HuH-7.5 (cell line): Measurements from ENCODE around the gene P4HA2.

ENCODE experiments used
- DNase-seq: peaks from one replicate; pipeline ENCODE4 v3.0.0; 2011; ENCODE audit warnings: low spot score

P4HA2 gene

DNA sequence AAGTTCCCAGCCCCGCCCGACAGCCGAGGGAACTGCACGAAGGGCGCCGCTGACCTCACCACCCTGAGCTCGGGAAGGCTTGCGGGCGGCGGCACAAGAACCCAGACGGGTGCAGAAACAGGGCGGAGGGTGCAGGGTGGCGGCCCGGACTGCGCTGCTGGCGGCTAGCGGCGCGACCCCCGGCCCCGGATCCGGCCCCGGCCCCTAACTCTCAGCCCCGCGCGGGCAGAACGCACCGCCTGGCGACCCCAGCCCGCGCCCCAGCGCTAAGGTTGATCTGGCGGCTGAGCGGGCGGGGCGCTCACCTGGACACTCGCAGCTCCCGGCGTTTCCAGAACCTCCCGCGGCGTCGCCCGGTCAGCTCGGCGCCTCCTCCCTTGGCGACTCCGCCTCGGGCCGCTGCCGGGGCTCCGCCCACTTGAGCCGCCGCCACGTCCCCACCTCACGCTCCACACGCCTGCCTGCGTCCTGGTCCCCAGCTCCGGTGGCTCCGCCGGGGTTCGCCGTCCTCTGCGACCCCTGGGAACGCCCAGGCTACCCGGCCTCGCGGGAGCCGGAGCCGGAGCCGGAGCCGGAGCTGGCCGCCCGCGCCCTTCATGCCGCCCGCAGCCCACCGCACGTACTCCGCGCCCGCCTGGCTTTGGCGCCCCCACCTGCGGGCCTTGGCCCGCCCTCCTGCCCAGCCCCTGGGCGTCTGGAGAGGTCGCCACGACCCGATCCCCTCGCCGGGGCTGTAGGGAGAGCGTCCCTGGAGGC is at the start of gene P4HA2:
Gene P4HA2, minus strand, starts transcription at position 369 of the 756 bp plus-strand sequence. CDS start 9,227 bp downstream, outside the sequence.
- DNase-seq = peak; percentile 73

DNA sequence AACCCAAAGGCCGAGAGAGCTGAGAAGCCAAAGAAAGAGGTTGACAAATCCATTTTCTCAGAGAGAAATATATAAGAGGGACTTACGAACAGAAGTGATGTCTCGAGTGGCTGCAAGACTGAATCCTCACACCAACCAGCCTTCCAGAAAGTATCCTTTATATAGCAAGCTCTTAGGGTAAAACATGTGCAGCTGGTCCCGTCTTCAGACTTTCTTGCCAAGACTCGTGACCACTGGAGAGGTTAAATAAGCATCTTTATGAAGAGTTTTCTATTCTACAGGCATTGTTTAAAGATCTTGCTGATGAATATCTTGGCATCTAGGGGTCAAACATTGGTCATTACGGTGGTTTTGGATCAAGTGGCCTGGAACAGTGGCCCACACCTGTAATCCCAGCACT is 49.6 kb upstream of the P4HA2 start:
- DNase-seq = no peak

DNA sequence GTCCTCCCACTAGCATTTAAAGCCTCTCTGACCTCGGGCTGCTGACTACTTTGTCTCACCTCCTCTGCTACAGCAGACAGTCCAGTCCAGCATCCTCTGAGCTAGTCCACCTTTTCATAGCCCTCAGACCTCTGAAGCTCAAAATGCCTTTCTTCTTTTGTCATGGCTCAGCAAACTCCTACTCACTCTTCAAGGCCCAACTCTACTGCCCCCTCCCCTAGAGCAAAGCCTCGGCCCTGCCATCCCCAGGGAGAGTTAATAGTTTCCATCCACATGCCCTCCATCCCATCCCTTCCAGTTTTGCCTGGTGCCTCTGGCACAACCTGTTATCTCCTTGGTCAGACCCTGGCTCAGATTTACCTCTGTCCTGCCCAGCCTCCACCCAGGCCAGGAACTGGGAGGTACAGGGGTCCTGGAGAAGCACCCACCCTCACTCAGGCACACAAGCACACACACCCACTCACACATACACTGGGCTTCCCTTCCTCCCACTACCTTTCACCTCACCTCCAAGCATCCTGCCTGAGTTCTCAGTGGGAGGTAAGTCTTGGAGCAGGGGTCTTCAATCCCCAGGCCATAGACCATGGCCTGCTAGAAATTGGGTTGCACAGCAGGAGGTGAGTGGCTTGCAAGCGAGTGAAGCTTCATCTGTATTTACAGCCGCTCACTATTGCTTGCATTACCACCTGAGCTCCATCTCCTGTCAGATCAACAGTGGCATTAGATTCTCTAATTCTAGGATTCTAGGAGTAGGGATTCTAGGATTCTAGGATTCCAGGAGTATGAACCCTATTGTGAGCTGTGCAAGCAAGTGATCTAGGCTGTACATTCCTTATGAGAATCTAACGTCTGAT is 47.9 kb upstream of the P4HA2 start:
- no peak for DNase-seq

DNA sequence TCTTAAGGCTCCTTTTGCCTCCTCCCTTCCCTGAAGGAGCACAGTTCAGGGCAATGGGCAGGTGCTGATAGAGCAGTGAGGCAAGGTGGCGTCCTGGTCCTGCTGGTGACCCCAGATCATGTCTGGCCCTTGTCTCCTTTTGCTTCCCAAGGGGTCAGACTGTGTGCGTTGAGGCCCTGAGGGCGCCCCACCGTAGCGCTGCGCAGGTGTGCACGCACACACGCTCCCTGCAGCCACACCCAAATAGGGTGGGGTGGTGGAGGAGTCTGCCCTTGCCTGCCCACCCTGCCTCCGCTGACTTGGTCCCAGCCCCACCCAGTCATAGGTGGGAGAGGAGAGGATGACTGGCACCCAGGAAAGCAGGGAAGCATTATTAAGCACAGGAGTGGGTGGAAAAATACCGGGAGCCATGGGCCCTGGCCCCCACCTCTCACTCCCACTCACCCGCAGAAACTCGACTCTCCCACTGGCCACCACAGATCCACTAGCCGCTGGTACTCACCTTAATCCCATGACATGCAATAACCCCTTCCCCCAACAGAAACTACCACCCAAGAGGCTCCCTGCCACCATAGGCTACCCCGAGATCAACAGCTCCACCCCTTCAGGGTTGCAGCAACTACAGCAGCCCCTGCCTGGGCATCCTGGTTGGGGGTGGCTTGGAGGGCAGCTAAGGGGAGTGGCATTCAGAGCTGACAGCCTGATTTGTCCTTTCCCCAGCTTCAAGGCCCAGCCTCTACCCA is 46.6 kb upstream of the P4HA2 start:
- no peak for DNase-seq

DNA sequence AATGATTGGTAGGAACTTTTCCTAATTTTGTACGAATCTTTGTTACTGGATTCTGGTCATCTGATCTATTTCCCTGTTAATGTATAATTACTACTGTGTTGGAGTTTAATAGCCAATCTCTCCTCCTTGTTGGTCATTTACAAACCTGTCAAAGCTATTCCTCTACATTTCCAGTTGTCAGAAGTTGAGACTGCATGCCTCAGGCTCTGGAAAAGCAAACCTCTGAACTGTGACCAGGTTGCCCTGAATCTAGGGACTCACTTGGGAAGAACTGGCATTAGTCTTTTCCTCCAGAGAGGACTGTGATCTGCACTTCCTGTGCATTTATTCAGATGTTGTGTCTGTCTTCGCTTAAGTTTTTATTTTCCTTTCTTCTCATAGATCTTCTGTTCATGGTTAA is 46.0 kb upstream of the P4HA2 start:
- no peak for DNase-seq

DNA sequence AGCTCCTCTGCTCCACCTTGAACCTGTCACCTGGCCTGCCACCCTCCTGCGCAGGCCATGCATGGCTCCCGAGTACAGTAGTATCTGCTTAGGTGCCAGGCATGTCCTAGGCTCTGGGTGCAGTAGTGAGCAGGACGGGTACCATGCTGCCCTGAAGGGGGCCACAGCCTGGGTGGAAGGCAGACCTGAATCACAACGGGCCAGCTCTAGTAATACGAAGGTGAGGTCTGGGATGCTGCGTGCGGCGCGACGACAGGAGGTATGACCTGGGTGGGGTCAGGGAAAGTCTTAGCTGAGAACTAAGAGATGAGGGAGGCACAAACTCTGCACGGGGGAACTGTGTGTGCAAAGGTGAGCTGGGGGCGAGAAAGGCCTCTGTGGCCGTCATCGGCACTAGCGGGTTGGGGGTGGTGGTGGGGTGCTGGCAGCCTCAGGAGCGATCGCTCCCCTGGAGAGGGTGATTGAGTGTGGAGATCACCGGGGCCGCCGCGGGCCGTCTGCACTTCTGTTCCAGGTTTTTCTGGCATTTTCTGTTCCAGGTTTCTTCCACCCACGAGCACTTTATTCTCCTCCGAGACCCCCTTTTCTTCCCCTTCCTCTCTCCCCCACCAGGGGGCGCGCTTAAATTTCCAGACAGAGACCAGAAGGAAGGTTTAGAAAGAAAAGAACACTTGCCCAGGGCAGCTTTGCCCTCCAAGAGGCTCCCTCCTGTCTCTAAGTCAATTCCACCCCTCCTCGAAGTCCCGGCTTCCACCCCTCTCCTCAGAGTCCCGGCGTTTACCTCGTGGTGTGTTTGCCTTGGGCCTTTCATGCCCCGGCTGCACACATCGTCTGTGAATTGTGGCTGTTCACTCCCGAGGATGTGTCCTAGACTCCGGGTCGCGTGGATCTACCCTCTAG is 44.9 kb upstream of the P4HA2 start:
- DNase-seq = peak; percentile 76

DNA sequence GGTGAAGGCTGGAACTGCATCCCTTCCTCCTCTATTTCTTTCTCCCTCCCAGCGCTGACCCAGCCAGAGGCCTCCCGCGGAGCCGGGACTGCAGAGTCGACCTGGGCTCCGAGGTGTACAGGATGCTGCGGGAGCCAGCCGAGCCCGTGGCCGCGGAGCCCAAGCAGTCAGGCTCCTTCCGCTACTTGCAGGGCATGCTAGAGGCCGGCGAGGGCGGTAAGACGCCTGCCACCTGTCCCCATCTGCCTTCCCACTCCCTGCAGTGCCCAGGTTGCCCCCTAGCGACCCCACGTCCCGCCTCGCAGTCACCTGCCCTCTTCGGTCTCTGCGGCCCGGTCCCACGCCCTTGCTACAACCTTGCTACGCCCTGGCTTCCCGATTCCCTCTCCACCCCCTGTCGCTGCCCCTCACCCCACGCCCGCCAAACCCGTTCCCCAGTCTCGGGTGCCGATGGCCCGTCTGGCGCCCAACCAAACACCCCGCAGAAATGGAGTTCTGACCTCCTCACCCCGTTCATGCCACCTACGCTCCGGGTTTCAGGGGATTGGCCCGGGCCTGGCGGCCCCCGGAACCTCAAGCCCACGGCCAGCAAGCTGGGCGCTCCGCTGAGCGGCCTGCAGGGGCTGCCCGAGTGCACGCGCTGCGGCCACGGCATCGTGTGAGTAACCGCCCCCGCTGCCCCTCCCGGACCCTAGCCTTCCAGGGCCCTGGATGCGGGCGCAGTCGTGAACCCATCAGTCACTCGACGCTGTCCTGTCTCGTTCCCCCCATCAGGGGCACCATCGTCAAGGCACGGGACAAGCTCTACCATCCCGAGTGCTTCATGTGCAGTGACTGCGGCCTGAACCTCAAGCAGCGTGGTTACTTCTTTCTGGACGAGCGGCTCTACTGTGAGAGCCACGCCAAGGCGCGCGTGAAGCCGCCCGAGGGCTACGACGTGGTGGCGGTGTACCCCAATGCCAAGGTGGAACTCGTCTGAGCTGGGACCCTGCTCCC is 43.9 kb upstream of the P4HA2 start:
- DNase-seq = no peak

DNA sequence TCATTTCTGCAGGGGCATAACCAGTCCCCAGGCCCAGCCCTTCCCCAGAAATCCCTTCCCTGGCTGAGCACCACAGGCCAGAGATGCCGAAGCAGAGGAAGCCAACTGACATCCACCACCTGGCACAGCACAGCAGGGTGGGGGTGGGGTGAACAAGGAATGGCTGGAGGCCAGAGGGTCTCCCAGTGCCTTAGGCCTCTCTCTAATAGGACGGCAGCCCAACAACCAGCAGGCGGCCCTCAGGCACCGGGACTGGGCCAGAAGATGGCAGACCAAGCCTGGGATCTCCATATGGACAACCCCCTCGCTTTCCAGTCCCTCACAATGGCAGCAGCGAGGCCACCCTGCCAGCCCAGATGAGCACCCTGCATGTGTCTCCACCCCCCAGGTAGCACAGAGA is 43.1 kb upstream of the P4HA2 start:
- no peak for DNase-seq

DNA sequence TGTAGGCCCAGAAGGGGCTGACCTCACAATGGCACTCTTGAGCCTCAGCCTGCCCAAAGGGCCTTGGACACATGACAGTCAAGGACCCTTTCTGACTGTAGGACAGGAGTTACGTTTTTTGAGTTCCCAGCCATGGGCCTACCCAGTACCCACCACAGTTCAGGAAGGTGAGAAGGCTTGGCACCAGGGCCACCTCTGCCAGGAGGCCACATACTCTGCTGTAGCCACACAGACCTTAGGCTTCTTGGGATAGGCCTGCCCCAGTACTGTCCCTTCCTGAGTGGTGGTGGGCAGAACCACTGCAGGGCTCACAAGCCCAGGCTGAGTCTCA is 42.6 kb upstream of the P4HA2 start:
- no peak for DNase-seq

DNA sequence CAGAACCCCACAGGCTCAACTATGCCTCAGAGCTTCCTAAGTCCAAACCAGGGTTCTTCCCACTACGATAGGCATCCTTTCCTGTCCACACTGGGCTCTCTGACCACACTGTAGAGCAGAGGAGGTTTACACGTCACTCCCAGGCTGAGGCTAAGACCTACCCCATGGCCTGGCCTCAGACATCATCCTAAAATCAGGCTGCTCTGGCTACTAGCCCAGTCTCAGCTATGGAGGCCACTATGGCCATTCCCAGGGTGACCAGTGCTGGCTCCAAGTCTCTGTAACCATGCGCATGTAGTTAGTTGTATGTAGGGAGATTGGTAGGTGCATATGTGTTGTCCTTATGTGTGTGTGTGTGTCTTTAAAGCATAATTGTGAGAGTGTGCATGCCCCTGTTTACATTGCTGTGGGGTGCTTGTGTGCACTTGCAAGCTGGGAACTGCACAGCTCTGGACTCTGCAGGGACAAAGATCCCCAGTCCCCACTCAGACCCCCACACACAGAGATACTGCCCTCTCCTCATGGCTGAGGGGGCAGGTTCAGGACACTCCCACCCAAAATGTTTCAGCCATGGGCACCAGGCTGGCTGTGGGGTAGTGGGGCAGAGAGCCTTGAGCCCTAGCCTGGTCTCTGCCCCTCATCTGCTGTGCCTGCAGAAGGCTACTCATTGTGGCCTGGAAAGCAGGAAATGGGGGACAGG is 42.1 kb upstream of the P4HA2 start:
- no peak for DNase-seq

DNA sequence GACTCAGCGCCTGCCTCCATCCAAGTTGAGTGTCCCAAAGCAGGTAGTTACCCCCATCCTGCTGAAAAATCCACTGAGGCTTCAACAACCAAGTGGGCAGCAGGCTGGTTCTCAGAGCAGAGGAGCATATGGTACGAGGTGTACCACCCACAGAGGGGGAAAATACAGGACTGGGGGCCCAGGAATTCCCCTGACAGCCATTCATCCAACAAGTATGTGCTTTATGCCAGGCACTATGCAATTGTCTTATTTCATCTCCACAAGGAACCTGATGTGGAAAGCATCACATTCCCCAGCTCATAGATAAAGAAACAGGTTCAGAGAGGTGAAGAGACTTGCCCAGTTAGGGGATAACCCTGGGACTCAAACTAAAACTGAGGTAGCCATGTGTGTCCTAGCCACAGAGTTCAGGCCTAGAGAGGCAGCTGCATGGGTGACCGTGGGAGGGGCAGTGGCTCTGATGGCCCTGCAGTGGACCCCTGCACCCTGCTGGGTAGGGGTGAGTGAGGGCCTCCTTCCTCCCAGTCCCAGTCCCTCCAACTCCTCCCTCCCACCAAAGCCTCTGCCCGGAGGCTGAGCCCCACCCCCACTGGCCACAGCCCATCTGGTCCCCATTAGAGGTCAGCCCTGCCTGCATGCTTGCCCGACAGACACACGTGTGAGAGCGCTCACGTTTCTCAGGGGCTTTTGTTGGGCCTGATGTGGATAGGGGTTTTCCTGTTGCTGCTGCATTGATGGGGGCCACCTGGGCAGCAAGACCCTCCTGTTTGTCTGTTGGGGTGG is 41.3 kb upstream of the P4HA2 start:
- DNase-seq = no peak

DNA sequence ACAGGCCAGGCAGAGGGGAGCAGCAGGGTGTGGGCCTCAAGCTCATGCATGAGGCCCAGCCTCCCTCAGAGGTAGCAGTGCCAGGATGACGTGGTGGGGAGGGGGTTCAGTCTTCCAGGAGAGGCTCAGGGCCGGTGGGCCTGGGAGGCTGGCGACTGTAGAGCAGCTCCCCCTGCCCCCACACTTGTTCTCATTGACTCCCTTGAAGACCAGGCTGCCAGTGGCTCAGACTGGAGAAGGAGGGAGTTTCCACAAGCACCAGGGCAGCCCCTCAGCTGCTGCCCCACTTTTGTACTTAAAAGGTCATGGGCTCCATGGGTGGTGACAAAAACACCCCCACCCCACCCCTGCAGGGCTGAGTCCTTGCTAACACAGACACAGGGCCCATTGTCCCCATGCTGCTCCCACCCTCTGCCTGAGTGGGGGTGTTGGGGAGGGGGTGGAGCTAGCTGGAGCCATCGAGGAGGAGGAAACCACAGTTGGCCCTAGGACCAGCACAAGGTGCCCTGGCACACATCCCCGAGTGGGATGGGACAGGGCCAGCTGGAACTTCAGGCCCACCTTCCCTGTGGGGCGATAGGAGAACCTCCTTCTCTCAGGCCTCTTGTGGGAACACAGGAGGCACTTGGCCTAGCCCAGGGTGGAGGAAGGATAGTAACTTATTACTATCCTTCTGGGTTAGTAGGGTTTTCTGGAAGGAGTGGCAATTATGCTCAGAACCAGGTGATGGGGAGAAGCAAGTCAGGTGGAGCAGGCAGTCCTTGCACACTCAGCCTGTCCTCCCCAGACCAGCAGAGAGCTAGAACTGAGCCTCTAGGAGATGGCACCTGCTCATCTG is 40.5 kb upstream of the P4HA2 start:
- no peak for DNase-seq

DNA sequence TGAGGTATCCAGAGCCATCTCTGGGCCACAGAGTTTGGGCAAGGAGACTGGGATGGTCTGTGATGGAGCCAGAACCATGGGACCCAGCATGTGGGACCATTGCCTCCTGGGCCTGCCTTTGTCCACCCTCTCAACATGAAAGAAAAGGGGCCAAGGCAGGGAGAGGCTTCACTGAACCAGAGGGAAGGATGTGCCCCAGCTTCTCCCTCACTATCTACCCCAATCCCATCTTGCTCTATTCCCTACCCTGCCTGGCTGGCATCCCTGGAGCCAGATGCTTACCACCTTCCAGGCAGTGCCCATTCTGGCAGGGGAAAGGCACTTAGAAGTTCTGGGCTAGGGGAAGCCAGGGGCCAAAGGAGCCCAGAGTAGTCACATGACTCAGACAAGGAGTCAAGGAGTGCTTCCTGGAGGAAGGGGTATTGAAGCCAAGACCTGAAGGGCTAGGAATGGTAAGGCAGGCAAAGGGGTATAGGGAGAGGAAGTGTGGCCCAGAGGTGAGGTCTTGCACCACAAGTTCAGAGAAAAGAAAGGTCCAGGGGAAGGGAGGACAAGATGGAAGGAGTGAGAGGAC is 39.6 kb upstream of the P4HA2 start:
- DNase-seq = no peak

DNA sequence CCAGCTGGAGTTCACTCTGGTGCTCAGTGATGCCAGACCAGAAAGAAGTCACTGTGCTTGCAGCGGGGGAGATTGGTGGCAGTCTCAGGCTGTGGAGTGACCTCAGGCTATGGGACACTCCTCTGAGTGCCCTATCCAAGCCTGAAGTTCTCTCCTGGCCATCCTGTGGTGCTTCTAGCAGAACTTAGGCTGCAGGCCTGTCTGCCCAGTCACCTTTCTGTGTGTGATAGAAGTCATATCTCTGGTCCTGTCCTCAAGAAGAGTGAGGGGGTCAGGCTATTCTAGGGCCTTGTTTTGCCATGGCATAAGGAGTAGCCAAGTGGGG is 39.1 kb upstream of the P4HA2 start:
- no peak for DNase-seq

DNA sequence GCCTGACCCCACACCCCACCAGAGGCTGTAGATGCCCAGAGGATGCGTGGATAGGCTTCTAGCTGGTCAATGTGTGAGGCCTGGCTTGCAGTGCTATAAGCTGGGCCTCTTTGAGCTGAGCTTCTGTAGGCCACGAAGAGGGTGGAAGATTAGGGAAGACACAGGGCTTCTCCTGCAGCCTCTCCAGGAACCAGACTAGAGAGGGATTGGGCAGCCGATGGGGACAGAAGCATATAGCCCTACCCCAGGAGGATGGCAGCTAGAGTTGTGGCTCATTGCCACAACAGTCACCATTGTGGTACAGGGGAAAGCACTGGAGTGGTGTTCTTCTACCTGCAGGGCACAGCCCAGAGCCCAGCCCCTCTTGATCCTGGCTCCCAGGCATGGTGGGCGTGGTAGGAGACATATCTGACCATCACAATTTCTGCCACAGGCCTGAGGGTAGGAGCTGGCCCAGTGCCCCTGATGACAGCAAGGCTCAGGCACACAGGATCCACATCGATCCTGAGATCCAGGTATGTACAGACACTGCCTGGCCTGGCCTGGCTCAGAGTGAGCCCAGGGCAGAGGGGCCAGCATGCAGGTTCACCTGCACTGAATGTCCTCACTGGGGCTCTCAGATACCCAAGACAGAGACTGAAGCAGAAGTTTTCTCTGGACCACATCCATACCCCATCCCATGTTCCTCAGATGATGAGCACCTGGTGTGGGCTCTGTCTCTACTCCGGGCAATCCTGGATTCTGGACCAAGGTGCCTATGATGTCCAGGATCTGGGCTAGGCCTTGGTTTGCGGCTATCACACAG is 38.6 kb upstream of the P4HA2 start:
- no peak for DNase-seq

DNA sequence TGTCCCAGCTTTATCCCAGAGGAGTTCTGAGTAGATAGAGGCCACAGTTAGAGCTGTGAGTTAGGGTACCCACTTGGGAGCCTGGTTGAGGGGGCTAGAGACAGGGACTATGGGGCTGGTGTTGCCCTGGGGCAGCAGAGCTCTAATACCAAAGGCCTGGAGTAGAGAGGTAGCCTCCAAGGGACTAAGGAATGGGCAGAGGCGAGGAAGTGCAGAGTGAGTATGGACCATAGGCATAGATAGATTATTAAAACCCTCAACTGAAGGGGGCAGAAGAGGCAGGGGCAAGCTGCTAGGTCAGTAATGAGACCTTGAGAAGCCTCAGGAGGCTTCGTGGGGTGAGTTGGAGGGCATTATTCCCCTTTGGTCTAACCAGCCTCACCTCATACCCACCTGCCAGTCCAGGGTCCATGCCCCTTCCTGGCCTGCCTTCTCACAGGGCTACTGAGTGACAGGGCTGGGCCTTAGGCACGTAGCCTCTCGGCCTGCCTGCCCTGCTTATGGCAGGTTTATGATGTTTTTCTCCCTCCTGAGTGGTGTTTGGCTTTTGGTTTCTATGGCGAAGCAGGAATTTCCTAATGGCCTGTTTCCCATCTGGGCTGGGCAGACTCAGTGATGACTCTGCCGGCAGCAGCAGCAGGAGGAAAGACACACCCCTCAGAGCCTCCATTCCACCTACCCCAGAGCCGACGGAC is 37.8 kb upstream of the P4HA2 start:
- no peak for DNase-seq
